OCI-LY3 (cell line): ENCODE data around the gene NEURL1.

Experiments used
- EZH2phosphoT487 ChIP-seq: fragments of 200-600 bp; shearing (Covaris generic); IDR thresholded peaks from 2 replicates; pipeline ENCODE4 v1.6.1; 2018; ENCODE audit warnings: antibody characterized with exemption, mixed run types, low read depth
- TF ChIP-seq, protein P1 (sequence below): fragments of 200-600, 300-600 bp; sonication (generic); IDR thresholded peaks from 2 replicates; pipeline ENCODE4 v1.5.1; 2014; ENCODE audit warnings: antibody characterized with exemption, low read length, low read depth

DNA sequence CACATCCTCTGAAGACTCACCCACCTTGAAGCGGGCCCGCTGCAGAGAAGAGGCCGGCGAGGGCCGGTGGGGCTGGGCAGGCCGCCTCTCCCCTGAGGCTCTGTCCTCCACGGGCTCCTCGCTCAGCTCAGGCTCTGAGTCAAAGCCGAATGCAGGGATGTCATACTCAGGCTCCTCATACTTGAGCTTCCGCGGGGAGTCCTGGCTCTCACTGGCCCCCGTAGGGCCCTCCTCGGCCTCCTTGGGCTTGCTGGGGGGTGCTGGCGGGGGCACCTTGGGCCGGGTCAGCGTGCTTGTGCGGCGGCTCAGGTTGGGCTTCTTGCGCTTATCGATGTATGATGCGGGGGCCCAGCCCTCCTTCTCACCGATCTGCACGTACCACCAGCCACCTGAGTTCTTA, 109.9 kb downstream of the NEURL1 start:
- TF ChIP-seq, protein P1, sequence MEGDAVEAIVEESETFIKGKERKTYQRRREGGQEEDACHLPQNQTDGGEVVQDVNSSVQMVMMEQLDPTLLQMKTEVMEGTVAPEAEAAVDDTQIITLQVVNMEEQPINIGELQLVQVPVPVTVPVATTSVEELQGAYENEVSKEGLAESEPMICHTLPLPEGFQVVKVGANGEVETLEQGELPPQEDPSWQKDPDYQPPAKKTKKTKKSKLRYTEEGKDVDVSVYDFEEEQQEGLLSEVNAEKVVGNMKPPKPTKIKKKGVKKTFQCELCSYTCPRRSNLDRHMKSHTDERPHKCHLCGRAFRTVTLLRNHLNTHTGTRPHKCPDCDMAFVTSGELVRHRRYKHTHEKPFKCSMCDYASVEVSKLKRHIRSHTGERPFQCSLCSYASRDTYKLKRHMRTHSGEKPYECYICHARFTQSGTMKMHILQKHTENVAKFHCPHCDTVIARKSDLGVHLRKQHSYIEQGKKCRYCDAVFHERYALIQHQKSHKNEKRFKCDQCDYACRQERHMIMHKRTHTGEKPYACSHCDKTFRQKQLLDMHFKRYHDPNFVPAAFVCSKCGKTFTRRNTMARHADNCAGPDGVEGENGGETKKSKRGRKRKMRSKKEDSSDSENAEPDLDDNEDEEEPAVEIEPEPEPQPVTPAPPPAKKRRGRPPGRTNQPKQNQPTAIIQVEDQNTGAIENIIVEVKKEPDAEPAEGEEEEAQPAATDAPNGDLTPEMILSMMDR: no peak
- TF ChIP-seq EZH2phosphoT487: no peak
